Measurements from ENCODE around the gene RAB44. TPM values are rescaled to one million over a fixed set of nuclear protein-coding genes. Genes with fewer than 3 reads are reported as not detected.

RAB44 gene
- total and polyA plus RNA-seq, 2 of the 4 experiments (the other 2 are of a cell fraction) = 0.03 TPM; not detected in 1

GRCh38 chr6:36688063-36688738, 9.4 kb upstream of the RAB44 start:
- H2BK20ac ChIP-seq (ENCODE audit: low read depth, low read length) = no peak overlapping the region
- POLR2A ChIA-PET (ENCODE audit: unreplicated experiment) = interaction anchor here (0.6 to 0.7 kb wide), 3 partner anchors 88 to 909 kb away, joined by 4 to 6 read pairs (median 6); no protein-coding TSS in a partner anchor
- no peak overlapping the region for H3K4me2 ChIP-seq (ENCODE audit: low read depth, low read length)
- H3K9me3 ChIP-seq (ENCODE audit: control insufficient read depth, insufficient read depth, low read length) = no peaks in the 10 kb centered on the region
- H4K20me1 ChIP-seq (ENCODE audit: insufficient read depth, low read length) = peaks cover 68% of the 10 kb centered on the region
- no peak overlapping the region for H2BK5ac ChIP-seq (ENCODE audit: low read depth, low read length, poor library complexity, severe bottlenecking)
- CTCF ChIA-PET = no interaction called here
- H3K27me3 ChIP-seq (ENCODE audit: control insufficient read depth, insufficient read depth, low read length) = no peaks in the 10 kb centered on the region; the same call in 1 of the 2 replicates
- peaks cover 16 to 39% of the 10 kb centered on the region in 2 experiments; a peak in 3 of 4 replicates for H3K79me1 ChIP-seq (ENCODE audit: low read depth in 1 of 2, low read length in 2 of 2)
- H2BK15ac ChIP-seq (ENCODE audit: low read depth, low read length) = no peak overlapping the region
- H2AK9ac ChIP-seq (replicated peaks; ENCODE audit: low read depth, low read length, poor library complexity) = no peak overlapping the region
- H4K5ac ChIP-seq (ENCODE audit: low read depth, low read length) = no peak overlapping the region
- H2AK5ac ChIP-seq (ENCODE audit: low read depth, low read length) = no peak overlapping the region
- H3K4me3 ChIP-seq (ENCODE audit: insufficient read depth, low read depth, low read length) = no peak overlapping the region
- no peaks in the 10 kb centered on the region; the same call in 1 of the 2 replicates for H3K4me1 ChIP-seq (ENCODE audit: control insufficient read depth, insufficient read depth, low read length)
- in situ Hi-C loops (cut with MboI; ENCODE audit: low sequenced_read_pairs) (no loop called here), dilution Hi-C loops (cut with HindIII; ENCODE audit: low sequenced_read_pairs, unreplicated experiment) (no loop called here), intact Hi-C loops (cut with micrococcal nuclease) (loop anchor here (1.0 kb wide), 1 partner anchor 71 kb away; no protein-coding TSS in a partner anchor)
- no peaks in the 10 kb centered on the region; the same call in 1 of the 2 replicates for H3K9me1 ChIP-seq (ENCODE audit: insufficient read depth, low read length)
- no peak overlapping the region for H3K14ac ChIP-seq (replicated peaks; ENCODE audit: low read depth, low read length)
- peaks cover 43% of the 10 kb centered on the region for H3K36me3 ChIP-seq (ENCODE audit: control insufficient read depth, insufficient read depth, low read length)
- WGBS, 2 experiments (ENCODE audit: extremely low coverage in 2 of 2, insufficient read length in 1 of 2) = no CpG with 5 or more reads among the region's 6 CpGs
- no peak overlapping the region for H2BK120ac ChIP-seq (ENCODE audit: low read depth, low read length)
- TF ChIP-seq POLR2A (IDR thresholded peaks at IDR 0.05; ENCODE audit: low read depth, low read length) (peak; percentile 61), CEBPB (IDR thresholded peaks at IDR 0.05; ENCODE audit: low read depth, low read length) (no peak), RCOR1 (IDR thresholded peaks at IDR 0.05; ENCODE audit: insufficient replicate concordance, low read length) (no peak)
- no peak overlapping the region for H3K23ac ChIP-seq (ENCODE audit: low read depth, low read length)
- no TSS peak for BruUV-seq (replicated peaks)
- no peak overlapping the region for H3K9ac ChIP-seq (ENCODE audit: low read depth, low read length)
- no peak overlapping the region for H3K18ac ChIP-seq (ENCODE audit: low read depth, low read length)
- no peak overlapping the region for H3K27ac ChIP-seq (ENCODE audit: insufficient read depth, low read length)
- no peak overlapping the region for H2AFZ ChIP-seq (replicated peaks; ENCODE audit: low read length, poor library complexity)
- DNase-seq (peak; percentile 60), ATAC-seq (ENCODE audit: low read depth) (peak; percentile 21)
- H4K91ac ChIP-seq (ENCODE audit: insufficient read depth, low read depth, low read length) = no peak overlapping the region
- H4K8ac ChIP-seq (ENCODE audit: low read depth in 2 of 2, low read length in 2 of 2) = no peak overlapping the region
- no peak overlapping the region for H3K56ac ChIP-seq (ENCODE audit: extremely low read depth, insufficient read depth, low read length)
- no peak overlapping the region for H3K4ac ChIP-seq (ENCODE audit: low read depth, low read length)

All from IMR-90 (cell line).